BLaER1 treated with 17β-estradiol and CSF1 and Interleukin-3, amounts not matched to agents 10 nM and 100 nM (cell line): ENCODE results near the gene TAF1C.

Experiments
- H3K27ac ChIP-seq, 11 experiments: shearing (Covaris generic); formaldehyde crosslinking; 2 replicates each; pipeline ENCODE4 v1.8.1; 2022
- H3K27me3 ChIP-seq, 11 experiments: shearing (Covaris generic); formaldehyde crosslinking; 2 replicates each; pipeline ENCODE4 v1.8.1; 2022
- H3K36me3 ChIP-seq, 11 experiments: shearing (Covaris generic); formaldehyde crosslinking; 2 replicates each; pipeline ENCODE4 v1.8.1; 2022
- H3K4me1 ChIP-seq, 10 experiments: shearing (Covaris generic); formaldehyde crosslinking; 2 replicates each; pipeline ENCODE4 v1.8.1; 2022
- H3K4me2 ChIP-seq, 11 experiments: shearing (Covaris generic); formaldehyde crosslinking; 2 replicates each; pipeline ENCODE4 v1.8.1; 2022
- H3K4me3 ChIP-seq, 10 experiments: shearing (Covaris generic); formaldehyde crosslinking; 2 replicates each; pipeline ENCODE4 v1.8.1; 2022
- H3K9ac ChIP-seq, 11 experiments: shearing (Covaris generic); formaldehyde crosslinking; 2 replicates each; pipeline ENCODE4 v1.8.1; 2022
- H3K9me3 ChIP-seq, 11 experiments: shearing (Covaris generic); formaldehyde crosslinking; replicated peaks in 1 of 11; 2 replicates each; pipeline ENCODE4 v1.8.1; 2022
- H4K20me1 ChIP-seq, 11 experiments: shearing (Covaris generic); formaldehyde crosslinking; 2 replicates each; pipeline ENCODE4 v1.8.1; 2022
- Cebpa-rat ChIP-seq, 11 experiments: shearing (Covaris generic); IDR thresholded peaks; 2 replicates each; pipeline ENCODE4 v1.8.1; 2022

Gene TAF1C

GRCh38 chr16:84161037-84161436 is 25.8 kb downstream of the TAF1C start:
- no peak overlapping the region for H3K27ac ChIP-seq

DNA sequence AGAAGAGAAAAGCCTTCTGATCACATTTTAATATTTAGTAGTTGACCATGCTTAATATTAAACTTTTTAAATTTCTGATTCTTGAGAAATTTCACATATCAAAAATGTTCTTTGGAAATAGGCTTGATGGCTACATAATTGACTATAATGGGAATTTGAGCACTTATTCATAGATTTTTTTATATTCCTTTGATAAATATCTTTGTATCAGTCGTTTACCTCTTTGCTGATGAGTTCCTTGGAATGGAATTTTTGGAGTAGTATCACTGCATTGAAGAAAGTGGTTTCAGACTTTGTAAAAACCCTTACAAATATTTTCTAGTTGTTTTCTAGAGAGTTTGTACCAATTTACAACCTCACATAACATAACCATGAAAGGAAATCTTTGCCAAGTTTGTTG is 27.1 kb downstream of the TAF1C start:
- Histone ChIP-seq H3K27me3 (no peaks in the 10 kb centered on the region), H3K4me3 (no peak overlapping the region), H3K36me3 (no peaks in the 10 kb centered on the region), H3K9me3 (no peaks in the 10 kb centered on the region), H3K9ac (no peak overlapping the region), H3K4me1 (peaks cover 0 to 12% (median 4%) of the 10 kb centered on the region in 10 experiments; a peak in 6 of 20 replicates), H3K4me2 (no peak overlapping the region), H4K20me1 (no peaks in the 10 kb centered on the region), H3K27ac (no peak overlapping the region)
- TF ChIP-seq Cebpa-rat (IDR thresholded peaks at IDR 0.05) = no peak

More at GRCh38 chr16:84161037-84161436, 25.8 kb downstream of the TAF1C start:
- H3K4me3 ChIP-seq = no peak overlapping the region
- no peak for TF ChIP-seq Cebpa-rat (IDR thresholded peaks at IDR 0.05)
- no peaks in the 10 kb centered on the region for H4K20me1 ChIP-seq
- no peaks in the 10 kb centered on the region for H3K27me3 ChIP-seq
- no peaks in the 10 kb centered on the region for H3K36me3 ChIP-seq
- peaks cover 0 to 8% (median 0%) of the 10 kb centered on the region in 10 experiments; a peak in 5 of 20 replicates for H3K4me1 ChIP-seq
- no peaks in the 10 kb centered on the region for H3K9me3 ChIP-seq
- H3K9ac ChIP-seq = no peak overlapping the region
- H3K4me2 ChIP-seq = no peak overlapping the region

GRCh38 chr16:84159007-84159406 is 27.9 kb downstream of the TAF1C start:
- H3K4me1 ChIP-seq = peaks cover 0 to 12% (median 4%) of the 10 kb centered on the region in 10 experiments; a peak in 6 of 20 replicates
- no peak overlapping the region for H3K4me2 ChIP-seq
- H3K9me3 ChIP-seq = no peaks in the 10 kb centered on the region
- no peak overlapping the region for H3K9ac ChIP-seq
- H3K27me3 ChIP-seq = no peaks in the 10 kb centered on the region
- TF ChIP-seq Cebpa-rat (IDR thresholded peaks at IDR 0.05) = no peak
- no peaks in the 10 kb centered on the region for H4K20me1 ChIP-seq
- H3K36me3 ChIP-seq = no peaks in the 10 kb centered on the region
- no peak overlapping the region for H3K27ac ChIP-seq
- H3K4me3 ChIP-seq = no peak overlapping the region

- TF ChIP-seq Cebpa-rat (IDR thresholded peaks at IDR 0.05) = no peak
- no peak overlapping the region for H3K4me2 ChIP-seq
These were observed 30.5 kb downstream of the TAF1C start for GRCh38 chr16:84156342-84156784.

GRCh38 chr16:84155771-84156170 is 31.1 kb downstream of the TAF1C start:
- no peak for TF ChIP-seq Cebpa-rat (IDR thresholded peaks at IDR 0.05)
- Histone ChIP-seq H3K4me3 (no peak overlapping the region), H3K9ac (no peak overlapping the region), H3K4me1 (peaks cover 0 to 5% (median 0%) of the 10 kb centered on the region in 10 experiments; a peak in 1 of 20 replicates), H3K27ac (no peak overlapping the region), H3K4me2 (no peak overlapping the region), H4K20me1 (no peaks in the 10 kb centered on the region), H3K9me3 (no peaks in the 10 kb centered on the region), H3K36me3 (no peaks in the 10 kb centered on the region), H3K27me3 (no peaks in the 10 kb centered on the region)

More at GRCh38 chr16:84156342-84156784, 30.5 kb downstream of the TAF1C start:
- no peak overlapping the region for H3K27ac ChIP-seq
- peaks cover 0 to 5% (median 0%) of the 10 kb centered on the region in 10 experiments; a peak in 3 of 20 replicates for H3K4me1 ChIP-seq
- H4K20me1 ChIP-seq = no peaks in the 10 kb centered on the region
- no peaks in the 10 kb centered on the region for H3K36me3 ChIP-seq
- no peak overlapping the region for H3K4me3 ChIP-seq
- H3K9me3 ChIP-seq = no peaks in the 10 kb centered on the region
- no peak overlapping the region for H3K9ac ChIP-seq
- no peaks in the 10 kb centered on the region for H3K27me3 ChIP-seq

- H3K27me3 ChIP-seq = no peaks in the 10 kb centered on the region
- H3K9ac ChIP-seq = no peak overlapping the region
These were observed 31.6 kb downstream of the TAF1C start for GRCh38 chr16:84155226-84155625.

GRCh38 chr16:84153660-84154214 is 33.1 kb downstream of the TAF1C start:
- H3K27ac ChIP-seq = no peak overlapping the region
- peaks cover 0 to 5% (median 0%) of the 10 kb centered on the region in 10 experiments; a peak in 1 of 20 replicates for H3K4me1 ChIP-seq
- no peaks in the 10 kb centered on the region for H3K27me3 ChIP-seq
- no peaks in the 10 kb centered on the region for H3K36me3 ChIP-seq
- H3K4me3 ChIP-seq = no peak overlapping the region
- no peaks in the 10 kb centered on the region for H4K20me1 ChIP-seq
- H3K9me3 ChIP-seq = no peaks in the 10 kb centered on the region
- H3K4me2 ChIP-seq = no peak overlapping the region
- TF ChIP-seq Cebpa-rat (IDR thresholded peaks at IDR 0.05) = no peak
- no peak overlapping the region for H3K9ac ChIP-seq

More at GRCh38 chr16:84155226-84155625, 31.6 kb downstream of the TAF1C start:
- no peaks in the 10 kb centered on the region for H4K20me1 ChIP-seq
- no peak overlapping the region for H3K27ac ChIP-seq
- H3K4me3 ChIP-seq = no peak overlapping the region
- TF ChIP-seq Cebpa-rat (IDR thresholded peaks at IDR 0.05) = no peak
- no peak overlapping the region for H3K4me2 ChIP-seq
- no peaks in the 10 kb centered on the region for H3K9me3 ChIP-seq
- H3K36me3 ChIP-seq = no peaks in the 10 kb centered on the region
- H3K4me1 ChIP-seq = peaks cover 0 to 5% (median 0%) of the 10 kb centered on the region in 10 experiments; a peak in 1 of 20 replicates

GRCh38 chr16:84150926-84151325 is 35.9 kb downstream of the TAF1C start:
- no peaks in the 10 kb centered on the region for H3K27me3 ChIP-seq
- no peaks in the 10 kb centered on the region for H3K9me3 ChIP-seq
- no peak overlapping the region for H3K9ac ChIP-seq
- no peaks in the 10 kb centered on the region for H4K20me1 ChIP-seq
- TF ChIP-seq Cebpa-rat (IDR thresholded peaks at IDR 0.05) = no peak
- peaks cover 0 to 5% (median 0%) of the 10 kb centered on the region in 10 experiments; a peak in 1 of 20 replicates for H3K4me1 ChIP-seq
- no peaks in the 10 kb centered on the region for H3K36me3 ChIP-seq
- H3K4me3 ChIP-seq = no peak overlapping the region
- H3K4me2 ChIP-seq = no peak overlapping the region
- H3K27ac ChIP-seq = no peak overlapping the region

DNA sequence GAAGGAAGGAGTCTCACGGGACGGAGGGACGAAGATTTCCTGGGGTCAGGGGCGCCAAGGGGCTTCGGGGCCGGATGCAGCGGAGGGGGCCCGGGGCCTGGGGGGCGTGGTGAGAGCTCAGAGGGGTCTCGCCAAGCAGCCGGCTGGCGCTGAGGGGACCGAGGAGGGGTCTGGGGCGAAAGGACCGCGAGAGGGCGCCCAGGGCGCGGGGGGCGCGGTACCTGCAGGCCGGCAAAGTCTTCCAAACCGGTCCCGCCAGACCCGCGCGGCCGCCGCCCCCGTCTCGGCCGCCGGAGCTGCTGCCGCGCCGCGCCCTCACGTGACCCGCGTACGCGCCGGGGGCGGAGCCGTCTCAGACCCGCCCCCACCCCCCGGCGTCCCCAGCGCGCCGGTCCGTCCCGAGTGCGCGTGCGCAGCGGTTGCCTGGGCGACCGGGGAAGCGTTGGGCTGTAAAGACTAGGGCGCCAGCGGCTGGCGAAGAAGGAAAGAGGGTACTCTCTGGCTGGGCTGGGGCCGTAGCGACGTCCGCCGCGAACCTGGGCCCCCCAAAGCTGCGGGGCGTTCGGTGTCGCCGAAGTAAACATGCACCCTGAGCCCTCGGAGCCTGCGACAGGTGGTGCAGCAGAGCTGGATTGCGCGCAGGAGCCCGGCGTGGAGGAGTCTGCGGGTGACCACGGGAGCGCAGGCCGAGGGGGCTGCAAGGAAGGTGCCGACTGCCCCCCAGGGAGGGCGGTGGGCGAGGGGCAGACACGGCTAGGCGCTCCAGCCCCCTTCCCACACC is 41.8 kb downstream of the TAF1C start, which contains the start of the genes DNAAF1 and HSDL1:
Gene DNAAF1 (plus strand): TSS at position 450 of the 781 bp plus-strand sequence. CDS start 133 bp downstream, at position 583.
Gene HSDL1 (minus strand): TSS at position 319 of the 781 bp plus-strand sequence. CDS start 13,856 bp downstream, outside the sequence.
- H3K4me2 ChIP-seq = peak within 1 kb of the TSS; percentile 93 to 100 (median 97)
- peak within 1 kb of the TSS; percentile 70 to 92 (median 81) for H3K4me3 ChIP-seq
- peak within 1 kb of the TSS; percentile 77 to 86 (median 84) for H3K9ac ChIP-seq
- H4K20me1 ChIP-seq = peaks cover 6 to 31% (median 20%) of the 10 kb centered on the region in 11 experiments; a peak in 17 of 22 replicates
- H3K36me3 ChIP-seq = no peaks in the 10 kb centered on the region
- H3K4me1 ChIP-seq = peaks cover 4 to 24% (median 11%) of the 10 kb centered on the region in 10 experiments; a peak in 16 of 20 replicates
- no peaks in the 10 kb centered on the region for H3K27me3 ChIP-seq
- H3K27ac ChIP-seq = peak within 1 kb of the TSS; percentile 53 to 86 (median 71); a peak in 21 of 22 replicates
- no peaks in the 10 kb centered on the region for H3K9me3 ChIP-seq
- TF ChIP-seq Cebpa-rat (IDR thresholded peaks at IDR 0.05) = no peak
